Stimulated activated CD8-positive, alpha-beta memory T cell treated with anti-CD3 and anti-CD28 coated beads, Interleukin-4, amount 100 ng/mL, for 4 hours (primary cell): ENCODE data around the gene AHNAK2.

Source experiments
- DNase-seq, 2 donors: peaks; one replicate each; pipeline ENCODE4 v3.0.0-alpha.2; 2020; ENCODE audit warnings: low read depth in 2 of 2, low spot score in 1 of 2

Gene AHNAK2

DNA sequence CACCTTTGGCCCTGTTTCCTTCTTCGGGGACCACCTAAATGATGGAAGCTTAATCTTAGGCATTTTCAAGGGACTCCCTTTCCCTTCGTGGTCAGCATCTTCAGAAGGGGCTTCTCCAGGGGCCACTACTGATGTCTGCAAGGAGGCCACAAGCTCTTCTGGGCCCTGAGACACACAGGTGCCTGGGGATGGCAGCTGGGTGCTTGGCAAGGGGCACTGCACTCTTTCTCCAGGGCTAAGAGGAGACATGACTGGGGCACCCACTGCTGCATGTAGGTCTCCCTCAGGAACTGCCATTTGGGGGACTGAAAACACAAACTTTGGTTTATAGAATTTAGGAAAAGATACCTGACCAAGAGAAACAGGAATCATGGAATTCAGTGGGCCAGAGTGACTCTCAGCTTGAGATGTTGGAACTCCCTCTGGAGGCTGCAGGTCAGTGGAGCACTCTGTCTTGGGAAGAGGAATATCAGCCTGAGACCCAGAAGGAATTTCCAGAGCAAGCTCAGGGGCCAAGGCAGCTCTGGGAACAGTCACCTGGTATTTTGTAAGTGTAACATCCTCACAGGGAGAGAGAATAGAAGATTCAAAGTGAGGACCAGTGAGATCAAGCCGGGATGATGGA is 37.5 kb downstream of the AHNAK2 start:
- DNase-seq: no peak

DNA sequence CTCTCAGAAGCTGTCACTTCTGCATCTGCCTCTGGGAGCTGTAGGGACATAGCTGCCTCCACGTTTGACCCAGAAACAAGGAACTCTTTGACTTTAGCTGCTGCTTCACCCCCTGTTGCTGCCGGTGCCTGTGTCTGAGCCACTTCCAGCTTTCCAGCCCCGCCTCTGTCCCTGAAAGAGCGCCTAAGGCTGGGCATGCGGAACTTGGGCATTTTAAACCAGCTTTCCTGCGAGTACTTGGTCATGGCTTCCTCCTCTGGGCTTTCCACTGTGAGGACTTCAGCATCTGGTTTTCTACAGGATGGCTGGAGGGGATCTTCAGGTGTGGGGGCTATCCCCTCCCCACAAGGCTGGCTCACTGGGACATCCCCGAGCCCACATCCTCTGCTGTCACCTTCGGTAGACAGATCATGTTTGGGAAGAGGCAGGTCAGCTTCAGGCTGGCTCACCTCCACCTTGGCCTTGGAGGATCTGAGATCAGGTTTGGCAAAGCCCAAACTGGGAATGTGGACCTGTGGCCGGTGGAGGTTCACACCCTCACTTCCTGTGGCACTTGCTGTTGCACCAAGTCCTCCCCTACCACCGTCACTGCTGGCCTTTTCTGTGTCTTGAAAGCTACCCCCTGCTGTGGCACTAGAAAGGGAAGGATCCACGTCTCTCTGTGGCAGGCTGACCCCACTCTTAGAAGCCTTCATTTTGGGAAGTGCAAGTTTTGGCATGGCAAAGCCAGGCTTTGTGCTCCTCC is 38.3 kb downstream of the AHNAK2 start:
- DNase-seq: no peak

GRCh38 chr14:104938960-104939359 is 39.2 kb downstream of the AHNAK2 start:
- no peak for DNase-seq

DNA sequence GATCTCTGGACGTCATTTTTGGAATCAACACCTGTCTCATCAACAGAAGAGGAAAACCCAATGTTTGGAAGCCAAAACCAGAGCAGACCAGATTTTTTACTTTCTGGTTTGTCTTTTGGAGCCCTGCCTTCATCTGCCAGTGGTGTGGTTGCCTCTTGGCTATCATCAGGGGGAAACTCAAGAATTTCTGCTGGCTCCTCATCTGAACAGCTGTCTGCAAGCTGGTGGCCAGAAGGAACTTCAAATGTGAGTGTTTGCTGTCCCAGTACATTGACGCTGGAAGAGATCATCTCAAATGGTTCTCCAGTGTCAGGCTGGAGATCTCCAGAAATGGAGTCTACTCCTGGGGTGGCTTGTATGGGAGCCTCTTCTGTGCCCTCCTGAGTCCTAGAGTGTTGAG is 39.7 kb downstream of the AHNAK2 start:
- no peak for DNase-seq

- DNase-seq: no peak
These were observed 40.3 kb downstream of the AHNAK2 start for GRCh38 chr14:104937694-104938365.

DNA sequence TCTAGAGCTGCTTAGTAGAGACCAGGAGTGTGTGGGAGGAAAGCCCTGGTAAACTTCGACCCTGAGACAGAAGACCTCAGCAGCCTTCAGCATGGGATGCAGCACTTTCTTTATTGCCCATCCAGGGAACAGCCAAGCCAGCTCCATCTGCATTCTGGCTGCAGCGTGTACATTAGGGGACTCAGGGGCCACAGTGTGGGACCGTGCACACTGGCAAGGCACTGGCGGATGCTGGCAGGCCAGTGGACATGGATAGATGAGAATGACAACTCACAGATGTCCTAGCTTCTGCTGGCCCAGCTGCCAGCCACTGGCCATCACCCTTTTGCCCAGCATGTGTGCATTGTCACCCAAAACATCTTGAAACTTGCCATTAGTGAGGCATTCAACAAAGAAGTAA is 41.0 kb downstream of the AHNAK2 start:
- no peak for DNase-seq

DNA sequence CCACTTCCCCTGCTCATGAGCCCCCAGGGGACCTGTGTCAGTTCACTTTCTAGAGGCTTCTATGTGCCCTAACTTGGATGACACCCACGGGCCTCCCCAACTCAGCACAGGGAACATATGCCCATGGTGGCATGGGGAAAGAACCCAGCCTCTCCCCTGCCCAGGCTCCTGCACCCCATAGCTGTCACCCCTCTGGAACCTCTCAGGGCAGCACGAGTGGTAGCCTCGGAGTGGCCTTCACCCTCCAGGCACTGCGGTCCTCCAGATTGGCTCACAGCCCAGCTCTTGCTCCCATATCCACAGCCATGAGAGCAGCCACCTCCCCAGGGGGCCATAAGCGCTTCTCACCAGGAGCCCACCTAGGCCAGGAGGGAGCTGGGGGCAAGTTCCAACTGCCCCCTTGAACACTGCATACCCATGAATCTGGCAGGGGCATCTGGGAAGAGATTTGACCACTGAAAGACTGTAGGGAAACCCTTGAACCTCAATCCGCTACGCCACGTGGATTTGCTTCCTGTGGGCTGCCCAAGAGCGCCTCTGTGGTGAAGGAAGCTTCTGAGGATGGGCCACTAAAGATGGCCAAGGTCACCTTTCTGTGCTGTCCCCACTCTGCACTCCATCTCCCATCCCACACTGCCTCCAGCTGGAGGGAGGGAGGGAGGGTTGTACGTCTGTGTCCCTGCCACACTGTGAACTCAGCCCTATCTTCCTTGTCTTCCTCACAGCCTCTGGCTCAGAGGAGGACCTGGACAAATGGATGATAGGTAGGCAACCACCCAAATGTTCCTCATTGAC is 41.6 kb downstream of the AHNAK2 start:
- DNase-seq: no peak

- DNase-seq: no peak
These were observed 42.2 kb downstream of the AHNAK2 start for GRCh38 chr14:104935955-104936354.

DNA sequence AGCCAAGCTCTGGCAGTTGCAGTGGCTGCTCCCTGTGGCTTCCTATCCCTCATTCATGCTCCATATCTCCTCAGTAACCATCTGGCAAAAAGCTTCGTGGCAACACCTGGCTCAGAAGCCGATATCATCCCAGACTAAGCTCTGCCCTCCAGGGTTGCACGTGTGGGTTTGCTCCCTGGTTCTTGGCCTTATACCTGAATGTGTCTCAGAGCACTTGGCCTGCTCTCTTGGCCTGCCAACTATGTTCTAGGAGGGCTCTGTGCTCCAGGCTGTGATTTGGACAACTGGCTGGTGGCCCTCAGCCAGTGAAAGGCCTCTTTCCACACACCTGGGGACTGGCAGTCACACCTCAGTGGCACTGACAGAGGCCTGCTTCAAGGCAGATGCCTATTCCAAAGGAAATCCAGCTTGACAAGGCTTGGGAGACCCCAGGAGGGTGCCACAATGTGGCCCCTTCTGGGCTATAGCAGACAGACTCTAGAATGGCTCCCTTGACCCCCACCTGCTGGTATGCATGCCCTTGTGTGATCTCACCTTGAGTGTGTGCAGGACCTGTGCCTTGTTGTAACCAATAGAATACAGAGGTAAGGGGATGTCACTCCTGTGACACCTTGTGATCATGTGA is 43.0 kb downstream of the AHNAK2 start:
- DNase-seq: no peak

DNA sequence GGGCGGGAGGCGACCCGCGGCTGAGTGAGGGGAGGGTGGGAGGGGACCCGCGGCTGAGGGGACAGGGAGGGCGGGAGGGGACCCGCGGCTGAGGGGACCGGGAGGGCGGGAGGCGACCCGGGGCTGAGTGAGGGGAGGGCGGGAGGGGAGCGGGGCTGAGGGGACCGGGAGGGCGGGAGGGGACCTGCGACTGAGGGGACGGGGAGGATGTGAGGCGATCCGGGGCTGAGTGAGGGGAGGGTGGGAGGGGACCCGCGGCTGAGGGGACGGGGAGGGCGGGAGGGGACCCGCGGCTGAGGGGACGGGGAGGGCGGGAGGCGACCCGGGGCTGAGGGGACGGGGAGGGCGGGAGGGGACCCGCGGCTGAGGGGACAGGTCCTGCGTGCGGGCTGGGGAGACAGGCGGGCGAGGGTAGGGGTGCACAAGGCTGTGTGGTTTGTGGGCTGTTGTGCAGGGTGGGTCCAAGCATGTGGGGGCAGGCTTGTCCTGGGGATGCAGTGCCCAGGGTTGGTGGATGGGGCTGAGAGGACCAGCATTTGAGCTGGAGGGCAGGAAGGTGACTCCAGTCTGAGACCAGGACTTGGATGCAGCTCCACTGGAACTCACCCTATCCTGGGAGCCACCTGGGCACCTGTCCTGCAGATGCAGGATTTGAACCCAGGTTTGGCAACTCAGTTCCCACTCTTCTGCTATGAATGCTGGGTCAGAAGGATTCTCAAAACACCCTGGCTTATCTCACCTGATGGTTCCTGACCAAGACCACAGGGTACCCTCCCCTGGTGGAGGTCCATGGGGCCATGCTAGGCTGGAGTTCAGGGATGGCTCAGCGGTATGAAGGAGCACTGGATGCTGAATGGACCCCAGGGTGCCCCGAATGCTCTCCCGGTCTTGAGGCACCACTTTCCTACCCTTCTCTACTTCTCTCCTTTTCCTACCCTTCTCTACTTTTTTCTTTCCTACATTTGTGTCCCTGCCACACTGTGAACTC is 44.1 kb downstream of the AHNAK2 start:
- DNase-seq: no peak

DNA sequence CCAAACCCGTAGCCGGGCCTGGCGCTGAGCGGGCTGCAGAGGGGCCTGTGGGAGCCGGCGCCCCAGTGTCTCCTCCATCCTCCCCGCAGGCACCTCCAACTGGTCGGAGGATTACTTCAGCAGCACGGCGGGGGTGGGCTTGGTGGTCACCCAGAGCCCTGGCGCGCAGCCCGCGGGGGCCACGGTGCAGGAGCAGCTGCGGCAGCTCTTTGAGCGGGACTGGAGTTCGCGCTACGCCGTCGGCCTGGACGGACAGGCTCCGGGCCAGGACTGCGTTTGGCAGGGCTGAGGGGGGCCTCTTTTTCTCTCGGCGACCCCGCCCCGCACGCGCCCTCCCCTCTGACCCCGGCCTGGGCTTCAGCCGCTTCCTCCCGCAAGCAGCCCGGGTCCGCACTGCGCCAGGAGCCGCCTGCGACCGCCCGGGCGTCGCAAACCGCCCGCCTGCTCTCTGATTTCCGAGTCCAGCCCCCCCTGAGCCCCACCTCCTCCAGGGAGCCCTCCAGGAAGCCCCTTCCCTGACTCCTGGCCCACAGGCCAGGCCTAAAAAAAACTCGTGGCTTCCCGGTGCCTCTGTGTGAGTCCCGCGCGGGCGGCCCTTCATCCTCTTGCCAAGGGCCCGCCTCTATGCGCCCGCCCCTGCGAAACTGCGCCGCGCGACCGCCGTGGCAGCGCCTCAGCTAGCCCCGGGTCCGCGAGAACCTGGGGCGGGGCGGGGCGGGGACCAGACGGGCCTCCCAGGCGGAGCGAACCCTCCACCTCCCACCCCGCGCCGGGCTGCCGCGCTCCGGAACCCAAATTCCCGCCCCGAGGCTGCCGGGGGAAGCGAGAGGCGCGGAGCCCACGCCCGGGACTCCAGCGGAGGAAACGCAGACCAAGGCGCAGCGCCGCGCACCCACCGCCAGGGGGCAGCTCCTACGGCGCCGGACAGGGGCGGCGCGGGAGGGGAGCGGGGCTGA is 45.2 kb downstream of the AHNAK2 start:
- DNase-seq: peak; percentile 67

GRCh38 chr14:104931771-104932675 is 46.2 kb downstream of the AHNAK2 start:
- no peak for DNase-seq

GRCh38 chr14:104931304-104931770 is 46.8 kb downstream of the AHNAK2 start:
- DNase-seq: no peak

DNA sequence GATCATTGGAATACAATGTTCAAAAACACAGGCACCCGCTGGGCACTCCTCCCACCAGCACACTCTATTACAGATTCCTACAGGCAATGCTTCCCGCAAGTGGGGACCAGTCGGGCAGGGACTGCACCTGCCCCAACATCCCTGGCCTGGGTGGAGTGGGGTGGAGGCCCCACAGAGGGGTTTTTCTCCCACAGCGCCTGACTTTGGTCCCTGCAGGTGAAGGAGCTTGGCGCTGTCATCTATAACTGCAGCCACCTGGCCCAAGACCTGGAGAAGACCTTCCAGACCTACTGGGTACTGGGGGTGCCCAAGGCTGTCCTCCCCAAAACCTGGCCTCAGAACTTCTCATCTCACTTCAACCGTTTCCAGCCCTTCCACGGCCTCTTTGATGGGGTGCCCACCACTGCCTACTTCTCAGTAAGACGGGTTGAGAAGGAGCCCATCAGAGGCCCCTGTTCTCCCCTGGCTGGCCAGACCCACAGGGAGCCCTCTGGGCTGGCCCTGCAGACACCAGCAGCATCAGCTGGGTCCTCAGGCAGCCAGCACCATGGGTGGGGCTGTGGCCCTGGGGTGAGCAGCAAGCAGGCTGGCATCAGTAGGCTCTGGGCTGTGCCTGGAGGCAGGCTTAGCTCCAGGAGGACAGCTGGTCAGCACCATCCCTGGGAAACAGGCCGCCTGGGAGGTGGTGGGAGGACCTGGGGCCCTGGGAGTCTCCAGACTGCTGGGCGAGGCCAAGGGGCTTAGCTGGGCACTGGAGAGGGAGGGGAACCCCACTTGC is 47.5 kb downstream of the AHNAK2 start:
- no peak for DNase-seq

GRCh38 chr14:104929268-104930230 is 48.6 kb downstream of the AHNAK2 start:
- DNase-seq: no peak
